ENCODE data around the gene ZFP36L1.
A peak's percentile ranks its signal among the peaks of the same experiment; 100 is the strongest.

Gene ZFP36L1

GRCh38 chr14:68795597-68796417 is 2.9 kb upstream of the ZFP36L1 start:
- DNase-seq (ENCODE audit: low read depth in 2 of 2): peak; percentile 71 to 72

GRCh38 chr14:68794851-68795596 is 2.2 kb upstream of the ZFP36L1 start:
- no peak for DNase-seq (ENCODE audit: low read depth in 2 of 2)

- peak; percentile 74 to 81 for DNase-seq (ENCODE audit: low read depth in 2 of 2)
Measured at GRCh38 chr14:68794130-68794850, 1.4 kb upstream of the ZFP36L1 start.

- DNase-seq (ENCODE audit: low read depth in 2 of 2): no peak
Measured at GRCh38 chr14:68793734-68794129, 865 bp upstream of the ZFP36L1 start.

GRCh38 chr14:68792678-68792978 is 239 bp downstream of the ZFP36L1 start:
- no peak for DNase-seq (ENCODE audit: low read depth in 2 of 2)

- DNase-seq (ENCODE audit: low read depth in 2 of 2): no peak
Measured at GRCh38 chr14:68791902-68792677, 777 bp downstream of the ZFP36L1 start.

GRCh38 chr14:68791078-68791901 is 1.6 kb downstream of the ZFP36L1 start:
- DNase-seq (ENCODE audit: low read depth in 2 of 2): no peak

- DNase-seq (ENCODE audit: low read depth in 2 of 2): peak in 1 of 2 donors; percentile 72
Measured at GRCh38 chr14:68790644-68791077, 2.2 kb downstream of the ZFP36L1 start.

GRCh38 chr14:68789821-68790643 is 2.8 kb downstream of the ZFP36L1 start:
- DNase-seq (ENCODE audit: low read depth in 2 of 2): no peak

- DNase-seq (ENCODE audit: low read depth in 2 of 2): peak; percentile 72 to 77
Measured at GRCh38 chr14:68788996-68789820, 3.7 kb downstream of the ZFP36L1 start.

- DNase-seq (ENCODE audit: low read depth in 2 of 2): no peak
Measured at GRCh38 chr14:68788275-68788995, 4.4 kb downstream of the ZFP36L1 start.

GRCh38 chr14:68787092-68787992 is 5.5 kb downstream of the ZFP36L1 start:
- DNase-seq (ENCODE audit: low read depth in 2 of 2): no peak

GRCh38 chr14:68786491-68787091 is 6.3 kb downstream of the ZFP36L1 start:
- DNase-seq (ENCODE audit: low read depth in 2 of 2): no peak

- no peak for DNase-seq (ENCODE audit: low read depth in 2 of 2)
Measured at GRCh38 chr14:68785534-68786490, 7.1 kb downstream of the ZFP36L1 start.

- DNase-seq (ENCODE audit: low read depth in 2 of 2): no peak
Measured at GRCh38 chr14:68784978-68785533, 7.8 kb downstream of the ZFP36L1 start.
